Memory B cell (primary cell): ENCODE data around the gene OPCML.

Source experiments
- ATAC-seq: fragments of 150-1000 bp; cut with Tn5 transposase; 2 replicates; pipeline ENCODE4 v1.10.0; 2021; ENCODE audit warnings: low read depth, mild to moderate bottlenecking, moderate library complexity
- DNase-seq, 2 donors: peaks; one replicate each; pipeline ENCODE4 v3.0.0; 2022; ENCODE audit warnings: low spot score in 2 of 2
- H3K27ac Mint-ChIP-seq: one replicate; pipeline ENCODE4 v1.8.0; 2022; ENCODE audit warnings: mild to moderate bottlenecking, moderate library complexity, mixed read lengths
- H3K27me3 Mint-ChIP-seq: one replicate; pipeline ENCODE4 v1.8.0; 2022; ENCODE audit warnings: mixed read lengths
- H3K36me3 Mint-ChIP-seq: one replicate; pipeline ENCODE4 v1.8.0; 2022; ENCODE audit warnings: mild to moderate bottlenecking, mixed read lengths
- H3K4me1 Mint-ChIP-seq: one replicate; pipeline ENCODE4 v1.8.0; 2022; ENCODE audit warnings: mixed read lengths
- H3K4me3 Mint-ChIP-seq: one replicate; pipeline ENCODE4 v1.8.0; 2022; ENCODE audit warnings: mild to moderate bottlenecking, moderate library complexity, mixed read lengths
- H3K9me3 Mint-ChIP-seq: one replicate; pipeline ENCODE4 v1.8.0; 2022; ENCODE audit warnings: mixed read lengths

The OPCML gene

GRCh38 chr11:133503776-133504175, 28.5 kb downstream of the OPCML start:
- Mint-ChIP-seq H3K4me1 (peaks cover 5% of the 10 kb centered on the region), H3K27ac (no peak overlapping the region), H3K4me3 (no peak overlapping the region), H3K27me3 (peaks cover 1% of the 10 kb centered on the region), H3K36me3 (no peaks in the 10 kb centered on the region), H3K9me3 (peaks cover 3% of the 10 kb centered on the region)
- DNase-seq = no peak
- ATAC-seq = no peak

GRCh38 chr11:133503236-133503635, 29.1 kb downstream of the OPCML start:
- no peak overlapping the region for H3K4me3 Mint-ChIP-seq
- no peak overlapping the region for H3K27ac Mint-ChIP-seq
- no peak for ATAC-seq
- peaks cover 3% of the 10 kb centered on the region for H3K9me3 Mint-ChIP-seq
- DNase-seq = no peak
- peaks cover 1% of the 10 kb centered on the region for H3K27me3 Mint-ChIP-seq
- no peaks in the 10 kb centered on the region for H3K36me3 Mint-ChIP-seq
- H3K4me1 Mint-ChIP-seq = peaks cover 5% of the 10 kb centered on the region

- ATAC-seq = no peak
- Mint-ChIP-seq H3K27me3 (peaks cover 1% of the 10 kb centered on the region), H3K27ac (no peak overlapping the region), H3K36me3 (no peaks in the 10 kb centered on the region), H3K4me3 (no peak overlapping the region), H3K9me3 (peaks cover 3% of the 10 kb centered on the region), H3K4me1 (peaks cover 5% of the 10 kb centered on the region)
- DNase-seq = no peak
Observed at GRCh38 chr11:133501643-133502539, 30.4 kb downstream of the OPCML start.

- DNase-seq = no peak
- Mint-ChIP-seq H3K36me3 (no peaks in the 10 kb centered on the region), H3K4me3 (no peak overlapping the region), H3K4me1 (peaks cover 5% of the 10 kb centered on the region), H3K9me3 (peaks cover 3% of the 10 kb centered on the region), H3K27me3 (peaks cover 1% of the 10 kb centered on the region), H3K27ac (no peak overlapping the region)
- ATAC-seq = no peak
Observed at GRCh38 chr11:133500936-133501335, 31.4 kb downstream of the OPCML start.

- Mint-ChIP-seq H3K36me3 (no peaks in the 10 kb centered on the region), H3K27me3 (peaks cover 1% of the 10 kb centered on the region), H3K9me3 (no peaks in the 10 kb centered on the region), H3K4me1 (peaks cover 1% of the 10 kb centered on the region), H3K4me3 (no peak overlapping the region), H3K27ac (no peak overlapping the region)
- no peak for DNase-seq
- ATAC-seq = no peak
Observed at GRCh38 chr11:133500435-133500834, 31.9 kb downstream of the OPCML start.

- no peaks in the 10 kb centered on the region for H3K36me3 Mint-ChIP-seq
- H3K27ac Mint-ChIP-seq = no peak overlapping the region
- no peaks in the 10 kb centered on the region for H3K27me3 Mint-ChIP-seq
- ATAC-seq (no peak), DNase-seq (no peak)
- H3K4me3 Mint-ChIP-seq = no peak overlapping the region
- H3K9me3 Mint-ChIP-seq = no peaks in the 10 kb centered on the region
- H3K4me1 Mint-ChIP-seq = no peaks in the 10 kb centered on the region
Observed at GRCh38 chr11:133498969-133499368, 33.3 kb downstream of the OPCML start.

- Mint-ChIP-seq H3K27me3 (no peaks in the 10 kb centered on the region), H3K4me1 (no peaks in the 10 kb centered on the region), H3K27ac (no peak overlapping the region), H3K4me3 (no peak overlapping the region), H3K36me3 (no peaks in the 10 kb centered on the region), H3K9me3 (no peaks in the 10 kb centered on the region)
- DNase-seq (no peak), ATAC-seq (no peak)
Observed at GRCh38 chr11:133497477-133498140, 34.7 kb downstream of the OPCML start.

- ATAC-seq = no peak
- Mint-ChIP-seq H3K27ac (no peak overlapping the region), H3K36me3 (no peaks in the 10 kb centered on the region), H3K4me1 (no peaks in the 10 kb centered on the region), H3K9me3 (peaks cover 6% of the 10 kb centered on the region), H3K27me3 (no peaks in the 10 kb centered on the region), H3K4me3 (no peak overlapping the region)
- no peak for DNase-seq
Observed at GRCh38 chr11:133492895-133493294, 39.4 kb downstream of the OPCML start.

GRCh38 chr11:133491680-133492383, 40.5 kb downstream of the OPCML start:
- Mint-ChIP-seq H3K4me1 (no peaks in the 10 kb centered on the region), H3K36me3 (no peaks in the 10 kb centered on the region), H3K27me3 (no peaks in the 10 kb centered on the region), H3K27ac (no peak overlapping the region), H3K4me3 (no peak overlapping the region), H3K9me3 (peaks cover 12% of the 10 kb centered on the region)
- DNase-seq (no peak), ATAC-seq (no peak)

- Mint-ChIP-seq H3K4me1 (no peaks in the 10 kb centered on the region), H3K27ac (no peak overlapping the region), H3K36me3 (no peaks in the 10 kb centered on the region)
Observed at GRCh38 chr11:133480722-133481121, 51.6 kb downstream of the OPCML start.

GRCh38 chr11:133479209-133479608, 53.1 kb downstream of the OPCML start:
- no peak for DNase-seq
- H3K4me1 Mint-ChIP-seq = no peaks in the 10 kb centered on the region
- H3K9me3 Mint-ChIP-seq = peaks cover 7% of the 10 kb centered on the region
- ATAC-seq = no peak
- no peaks in the 10 kb centered on the region for H3K36me3 Mint-ChIP-seq
- H3K27me3 Mint-ChIP-seq = peaks cover 2% of the 10 kb centered on the region
- no peak overlapping the region for H3K27ac Mint-ChIP-seq
- no peak overlapping the region for H3K4me3 Mint-ChIP-seq

More at GRCh38 chr11:133480722-133481121, 51.6 kb downstream of the OPCML start:
- ATAC-seq (no peak), DNase-seq (no peak)
- Mint-ChIP-seq H3K27me3 (peaks cover 2% of the 10 kb centered on the region), H3K9me3 (peaks cover 7% of the 10 kb centered on the region), H3K4me3 (no peak overlapping the region)

- no peaks in the 10 kb centered on the region for H3K36me3 Mint-ChIP-seq
- no peaks in the 10 kb centered on the region for H3K4me1 Mint-ChIP-seq
- H3K4me3 Mint-ChIP-seq = no peak overlapping the region
- H3K9me3 Mint-ChIP-seq = peaks cover 2% of the 10 kb centered on the region
- ATAC-seq = no peak
- H3K27ac Mint-ChIP-seq = no peak overlapping the region
- peaks cover 4% of the 10 kb centered on the region for H3K27me3 Mint-ChIP-seq
- no peak for DNase-seq
Observed at GRCh38 chr11:133477251-133477625, 55.1 kb downstream of the OPCML start.

- no peak overlapping the region for H3K27ac Mint-ChIP-seq
- H3K9me3 Mint-ChIP-seq = peaks cover 2% of the 10 kb centered on the region
- H3K27me3 Mint-ChIP-seq = peaks cover 4% of the 10 kb centered on the region
- no peak for DNase-seq
- H3K4me1 Mint-ChIP-seq = no peaks in the 10 kb centered on the region
- no peak for ATAC-seq
- H3K4me3 Mint-ChIP-seq = no peak overlapping the region
- H3K36me3 Mint-ChIP-seq = no peaks in the 10 kb centered on the region
Observed at GRCh38 chr11:133476570-133477250, 55.6 kb downstream of the OPCML start.

- H3K4me1 Mint-ChIP-seq = no peaks in the 10 kb centered on the region
- peaks cover 2% of the 10 kb centered on the region for H3K27me3 Mint-ChIP-seq
- no peak overlapping the region for H3K27ac Mint-ChIP-seq
- DNase-seq (no peak), ATAC-seq (no peak)
- H3K9me3 Mint-ChIP-seq = no peaks in the 10 kb centered on the region
- H3K4me3 Mint-ChIP-seq = no peak overlapping the region
- no peaks in the 10 kb centered on the region for H3K36me3 Mint-ChIP-seq
Observed at GRCh38 chr11:133474461-133474860, 57.8 kb downstream of the OPCML start.
